HG02970 (cell line): ENCODE measurements around the gene FYB1.

Experiments used
- ATAC-seq: cut with Tn5 transposase; IDR thresholded peaks from one replicate; pipeline ENCODE4 v1.9.1; 2021; ENCODE audit warnings: mild to moderate bottlenecking, moderate library complexity, moderate number of reproducible peaks; ENCODE audit not compliant: unreplicated experiment, low FRiP score

FYB1 gene

GRCh38 chr5:39137391-39137790 is 82.0 kb downstream of the FYB1 start:
- no peak for ATAC-seq

GRCh38 chr5:39132792-39133191 is 86.6 kb downstream of the FYB1 start:
- ATAC-seq: no peak

- no peak for ATAC-seq
Measured at GRCh38 chr5:39132128-39132447, 87.3 kb downstream of the FYB1 start.

- ATAC-seq: no peak
Measured at GRCh38 chr5:39131210-39132127, 87.9 kb downstream of the FYB1 start.

GRCh38 chr5:39130716-39131115 is 88.6 kb downstream of the FYB1 start:
- ATAC-seq: no peak

- no peak for ATAC-seq
Measured at GRCh38 chr5:39121922-39122321, 97.4 kb downstream of the FYB1 start.

GRCh38 chr5:39121315-39121714 is 98.0 kb downstream of the FYB1 start:
- no peak for ATAC-seq

- no peak for ATAC-seq
Measured at GRCh38 chr5:39120052-39120420, 99.3 kb downstream of the FYB1 start.

GRCh38 chr5:39119404-39120051 is 99.8 kb downstream of the FYB1 start:
- no peak for ATAC-seq

- no peak for ATAC-seq
Measured at GRCh38 chr5:39118638-39119037, 100.7 kb downstream of the FYB1 start.

- no peak for ATAC-seq
Measured at GRCh38 chr5:39117401-39117800, 102.0 kb downstream of the FYB1 start.

- no peak for ATAC-seq
Measured at GRCh38 chr5:39116344-39117170, 102.8 kb downstream of the FYB1 start.

GRCh38 chr5:39115644-39116343 is 103.6 kb downstream of the FYB1 start:
- ATAC-seq: no peak

- no peak for ATAC-seq
Measured at GRCh38 chr5:39114155-39114554, 105.2 kb downstream of the FYB1 start.

GRCh38 chr5:39113354-39113953 is 105.9 kb downstream of the FYB1 start:
- ATAC-seq: no peak

GRCh38 chr5:39109606-39110005 is 109.8 kb downstream of the FYB1 start:
- ATAC-seq: no peak

- ATAC-seq: no peak
Measured at GRCh38 chr5:39108987-39109386, 110.4 kb downstream of the FYB1 start.

GRCh38 chr5:39107350-39107749 is 112.0 kb downstream of the FYB1 start:
- ATAC-seq: no peak

- ATAC-seq: no peak
Measured at GRCh38 chr5:39106322-39106721, 113.0 kb downstream of the FYB1 start.

- no peak for ATAC-seq
Measured at GRCh38 chr5:39104221-39104620, 115.1 kb downstream of the FYB1 start.
